BE2C (cell line): ENCODE results near the gene LLGL2.

Experiments used
- DNase-seq: peaks from one replicate; pipeline ENCODE4 v3.0.0-alpha.2; 2020
- H3K27me3 ChIP-seq: fragments of 250-450 bp; sonication (Bioruptor Pico); 2 replicates; pipeline ENCODE4 v1.5.1; 2020; ENCODE audit warnings: mild to moderate bottlenecking
- H3K36me3 ChIP-seq: fragments of 250-450 bp; sonication (Bioruptor Pico); 2 replicates; pipeline ENCODE4 v1.5.1; 2020; ENCODE audit warnings: mild to moderate bottlenecking
- H3K4me1 ChIP-seq: fragments of 250-450 bp; sonication (Bioruptor Pico); 2 replicates; pipeline ENCODE4 v1.5.1; 2020
- H3K4me3 ChIP-seq: 2 replicates; pipeline ENCODE4 v1.5.1; 2011; ENCODE audit warnings: low read depth, low read length
- H3K9me3 ChIP-seq: fragments of 250-450 bp; sonication (Bioruptor Pico); 2 replicates; pipeline ENCODE4 v1.5.1; 2020
- TF ChIP-seq, protein P1 (sequence below): IDR thresholded peaks from 2 replicates; pipeline ENCODE4 v1.5.1; 2012; ENCODE audit warnings: mild to moderate bottlenecking, low read depth, low read length

Gene LLGL2

DNA sequence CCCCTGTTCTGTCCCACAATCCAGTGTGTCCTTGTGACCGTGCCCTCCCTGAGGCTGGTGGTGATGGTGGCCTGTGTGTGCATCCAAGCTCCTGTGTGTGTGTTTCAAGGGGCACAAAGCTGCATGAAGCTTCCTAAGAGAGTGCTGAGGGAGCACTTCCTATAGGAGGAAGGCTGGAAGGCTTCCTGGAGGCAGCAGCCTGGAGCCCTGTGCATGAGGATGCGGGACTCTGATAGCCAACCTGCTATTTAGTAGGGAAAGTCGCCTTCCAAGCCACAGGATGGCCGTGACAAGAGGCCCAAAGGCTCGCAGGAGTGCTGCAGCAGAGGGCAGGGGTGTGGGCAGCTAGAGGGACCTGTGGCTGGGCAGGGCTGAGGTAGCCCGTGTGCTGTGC is 70.4 kb downstream of the LLGL2 start:
- H3K9me3 ChIP-seq, result no peaks in the 10 kb centered on the region
- TF ChIP-seq, protein P1, sequence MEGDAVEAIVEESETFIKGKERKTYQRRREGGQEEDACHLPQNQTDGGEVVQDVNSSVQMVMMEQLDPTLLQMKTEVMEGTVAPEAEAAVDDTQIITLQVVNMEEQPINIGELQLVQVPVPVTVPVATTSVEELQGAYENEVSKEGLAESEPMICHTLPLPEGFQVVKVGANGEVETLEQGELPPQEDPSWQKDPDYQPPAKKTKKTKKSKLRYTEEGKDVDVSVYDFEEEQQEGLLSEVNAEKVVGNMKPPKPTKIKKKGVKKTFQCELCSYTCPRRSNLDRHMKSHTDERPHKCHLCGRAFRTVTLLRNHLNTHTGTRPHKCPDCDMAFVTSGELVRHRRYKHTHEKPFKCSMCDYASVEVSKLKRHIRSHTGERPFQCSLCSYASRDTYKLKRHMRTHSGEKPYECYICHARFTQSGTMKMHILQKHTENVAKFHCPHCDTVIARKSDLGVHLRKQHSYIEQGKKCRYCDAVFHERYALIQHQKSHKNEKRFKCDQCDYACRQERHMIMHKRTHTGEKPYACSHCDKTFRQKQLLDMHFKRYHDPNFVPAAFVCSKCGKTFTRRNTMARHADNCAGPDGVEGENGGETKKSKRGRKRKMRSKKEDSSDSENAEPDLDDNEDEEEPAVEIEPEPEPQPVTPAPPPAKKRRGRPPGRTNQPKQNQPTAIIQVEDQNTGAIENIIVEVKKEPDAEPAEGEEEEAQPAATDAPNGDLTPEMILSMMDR, result no peak
- DNase-seq, result no peak
- no peak overlapping the region for H3K4me3 ChIP-seq
- H3K4me1 ChIP-seq, result no peaks in the 10 kb centered on the region
- H3K27me3 ChIP-seq, result no peaks in the 10 kb centered on the region
- H3K36me3 ChIP-seq, result no peaks in the 10 kb centered on the region

DNA sequence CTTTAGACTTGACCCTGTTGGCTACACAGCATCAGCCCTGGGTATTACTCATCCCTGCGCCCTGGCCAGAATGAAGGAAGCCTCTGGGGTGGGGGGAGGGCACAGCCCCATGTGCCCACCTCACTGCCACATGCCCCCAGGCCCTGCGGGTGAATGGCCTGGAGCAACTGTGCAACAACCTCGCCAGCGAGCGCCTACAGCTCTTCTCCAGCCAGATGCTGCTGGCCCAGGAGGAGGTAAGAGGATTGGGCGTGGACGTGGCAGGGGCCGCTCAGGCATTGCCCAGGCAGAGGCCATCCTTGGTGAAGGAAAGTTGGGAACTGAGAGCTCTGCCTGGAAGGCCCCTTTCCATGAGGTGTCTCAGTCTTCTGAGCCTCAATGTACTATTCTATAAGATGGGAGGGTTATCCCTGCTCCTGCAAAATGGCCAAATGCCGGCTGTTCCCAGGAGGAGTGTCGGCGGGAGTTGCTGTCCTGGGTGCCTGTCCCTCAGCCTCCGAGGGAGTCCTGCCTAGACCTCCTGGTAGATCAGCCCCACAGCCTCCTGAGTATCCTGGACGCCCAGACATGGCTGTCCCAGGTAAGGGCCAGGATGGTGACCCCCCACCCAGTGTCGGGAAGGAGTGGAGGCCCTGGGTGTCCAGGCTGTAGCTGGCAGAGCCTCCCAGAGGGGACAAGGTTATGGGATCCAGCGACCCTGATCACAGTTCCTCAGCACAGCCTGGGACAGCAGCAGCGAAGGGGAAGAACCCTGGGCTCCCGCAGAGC is 71.0 kb downstream of the LLGL2 start:
- no peaks in the 10 kb centered on the region for H3K36me3 ChIP-seq
- TF ChIP-seq, protein P1, result no peak
- no peak for DNase-seq
- H3K9me3 ChIP-seq, result no peaks in the 10 kb centered on the region
- no peak overlapping the region for H3K4me3 ChIP-seq
- no peaks in the 10 kb centered on the region for H3K4me1 ChIP-seq
- H3K27me3 ChIP-seq, result no peaks in the 10 kb centered on the region

DNA sequence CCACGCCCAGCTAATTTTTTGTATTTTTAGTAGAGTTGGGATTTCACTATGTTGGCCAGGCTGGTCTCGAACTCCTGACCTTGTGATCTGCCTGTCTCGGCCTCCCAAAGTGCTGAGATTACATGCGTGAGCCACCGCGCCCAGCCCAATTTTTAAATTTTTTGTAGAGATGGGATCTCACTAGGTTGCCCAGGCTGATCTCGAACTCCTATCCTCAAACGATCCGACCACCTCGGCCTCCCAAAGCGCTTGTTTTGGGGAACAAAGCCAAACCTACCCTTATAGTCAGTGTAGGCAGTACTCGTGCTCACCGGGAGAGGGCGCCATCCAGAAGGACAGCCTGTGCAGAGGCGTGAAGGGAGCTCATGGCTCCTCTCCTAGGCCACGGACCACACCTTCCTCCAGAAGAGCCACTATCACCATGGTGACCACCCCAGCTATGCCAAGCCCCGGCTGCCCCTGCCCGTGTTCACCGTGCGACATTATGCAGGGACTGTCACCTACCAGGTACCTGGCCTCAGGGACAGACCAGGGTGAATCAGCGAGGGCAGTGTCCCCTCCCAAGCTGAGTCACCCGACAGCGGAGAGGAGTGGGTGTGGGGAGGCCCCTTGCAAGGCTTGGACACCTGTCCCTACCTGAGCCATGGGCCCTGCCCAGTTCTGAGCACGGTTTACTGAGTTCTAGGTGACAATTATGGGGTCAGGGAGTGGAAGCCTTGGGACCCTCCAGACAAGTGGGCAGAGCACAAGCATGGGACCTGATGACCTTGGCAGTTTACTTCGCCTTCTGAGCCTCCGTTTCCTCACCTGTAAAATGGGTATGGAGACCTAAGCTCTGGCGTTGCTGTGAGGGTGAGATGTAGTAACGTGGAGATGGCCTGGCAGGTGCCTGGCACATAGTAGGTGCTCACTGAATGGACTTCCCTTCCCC is 75.8 kb downstream of the LLGL2 start:
- Histone ChIP-seq H3K4me3 (no peak overlapping the region), H3K9me3 (no peaks in the 10 kb centered on the region), H3K27me3 (no peaks in the 10 kb centered on the region), H3K36me3 (no peaks in the 10 kb centered on the region), H3K4me1 (no peaks in the 10 kb centered on the region)
- TF ChIP-seq, protein P1, result peak; percentile 85
- peak; percentile 73 for DNase-seq

GRCh38 chr17:75602644-75603043 is 77.1 kb downstream of the LLGL2 start:
- H3K27me3 ChIP-seq, result no peaks in the 10 kb centered on the region
- no peak overlapping the region for H3K4me3 ChIP-seq
- TF ChIP-seq, protein P1, result no peak
- no peaks in the 10 kb centered on the region for H3K9me3 ChIP-seq
- DNase-seq, result no peak
- no peaks in the 10 kb centered on the region for H3K36me3 ChIP-seq
- H3K4me1 ChIP-seq, result no peaks in the 10 kb centered on the region

DNA sequence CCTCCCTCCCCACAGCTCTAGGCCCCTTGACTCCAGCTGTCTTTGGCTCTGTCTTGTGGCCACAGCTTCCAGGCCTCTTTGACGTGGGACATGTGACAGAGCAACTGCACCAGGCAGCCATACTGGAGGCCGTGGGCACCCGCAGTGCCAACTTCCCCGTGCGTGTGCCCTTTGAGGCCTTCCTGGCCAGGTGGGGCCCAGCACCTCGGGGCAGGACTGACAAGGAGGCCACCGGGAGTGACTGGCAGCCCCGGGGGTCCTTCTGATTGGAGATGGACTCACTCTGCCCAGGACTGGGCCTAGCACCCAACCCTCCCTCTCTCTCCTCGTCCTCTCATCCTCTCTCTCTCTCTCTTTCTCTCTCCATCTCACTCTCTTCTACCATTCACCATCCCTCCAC is 77.6 kb downstream of the LLGL2 start:
- Histone ChIP-seq H3K4me3 (no peak overlapping the region), H3K9me3 (no peaks in the 10 kb centered on the region), H3K36me3 (no peaks in the 10 kb centered on the region), H3K4me1 (no peaks in the 10 kb centered on the region), H3K27me3 (no peaks in the 10 kb centered on the region)
- DNase-seq, result no peak
- TF ChIP-seq, protein P1, result no peak
